Measurements from ENCODE around the gene COL24A1. TPM values are rescaled to one million over a fixed set of nuclear protein-coding genes. Genes with fewer than 3 reads are reported as not detected.

The COL24A1 gene
- total RNA-seq, 4 donors from 2014 or later = 1.2 to 4.7 (median 3.3) TPM

DNA sequence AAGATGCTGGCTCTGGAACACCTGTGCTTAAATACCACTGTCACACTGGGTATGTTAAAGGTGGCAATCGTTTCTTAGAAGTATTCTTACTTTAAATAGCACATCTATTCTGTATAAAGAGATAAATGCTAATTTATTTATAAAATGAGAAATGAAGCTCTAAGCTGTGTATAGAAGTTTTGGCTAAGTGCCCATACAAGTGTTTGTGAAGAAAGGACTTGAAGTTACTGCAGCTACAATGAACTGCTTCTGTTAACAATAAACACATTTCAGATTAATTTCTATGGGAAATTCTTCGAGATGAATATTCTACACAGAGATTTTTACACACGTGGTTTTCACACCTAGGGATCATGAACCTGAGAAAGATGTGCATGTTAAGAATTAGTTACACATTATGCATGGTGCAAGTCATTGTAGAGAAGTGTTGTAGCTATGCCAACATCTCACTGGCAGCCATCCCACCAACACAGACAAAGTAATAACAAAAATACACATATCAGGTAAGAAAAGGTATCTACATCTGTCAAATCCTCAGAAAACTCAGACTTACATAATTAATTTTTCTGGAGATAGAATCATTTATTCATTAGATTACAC is 16.2 kb downstream of the COL24A1 start:
- TF ChIP-seq, protein P1, sequence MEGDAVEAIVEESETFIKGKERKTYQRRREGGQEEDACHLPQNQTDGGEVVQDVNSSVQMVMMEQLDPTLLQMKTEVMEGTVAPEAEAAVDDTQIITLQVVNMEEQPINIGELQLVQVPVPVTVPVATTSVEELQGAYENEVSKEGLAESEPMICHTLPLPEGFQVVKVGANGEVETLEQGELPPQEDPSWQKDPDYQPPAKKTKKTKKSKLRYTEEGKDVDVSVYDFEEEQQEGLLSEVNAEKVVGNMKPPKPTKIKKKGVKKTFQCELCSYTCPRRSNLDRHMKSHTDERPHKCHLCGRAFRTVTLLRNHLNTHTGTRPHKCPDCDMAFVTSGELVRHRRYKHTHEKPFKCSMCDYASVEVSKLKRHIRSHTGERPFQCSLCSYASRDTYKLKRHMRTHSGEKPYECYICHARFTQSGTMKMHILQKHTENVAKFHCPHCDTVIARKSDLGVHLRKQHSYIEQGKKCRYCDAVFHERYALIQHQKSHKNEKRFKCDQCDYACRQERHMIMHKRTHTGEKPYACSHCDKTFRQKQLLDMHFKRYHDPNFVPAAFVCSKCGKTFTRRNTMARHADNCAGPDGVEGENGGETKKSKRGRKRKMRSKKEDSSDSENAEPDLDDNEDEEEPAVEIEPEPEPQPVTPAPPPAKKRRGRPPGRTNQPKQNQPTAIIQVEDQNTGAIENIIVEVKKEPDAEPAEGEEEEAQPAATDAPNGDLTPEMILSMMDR (IDR thresholded peaks at IDR 0.05) = no peak
- TF ChIP-seq POLR2AphosphoS5 (IDR thresholded peaks at IDR 0.05) (no peak), EP300 (IDR thresholded peaks at IDR 0.05) (no peak), POLR2A (IDR thresholded peaks at IDR 0.05) (no peak)
- peaks cover 0 to 15% (median 4%) of the 10 kb centered on the region in 3 donors for H3K4me1 ChIP-seq
- H3K27me3 ChIP-seq = no peaks in the 10 kb centered on the region
- H3K36me3 ChIP-seq = no peaks in the 10 kb centered on the region
- H3K4me3 ChIP-seq = no peak overlapping the region
- no peak for ATAC-seq
- no peaks in the 10 kb centered on the region for H3K9me3 ChIP-seq
- 26 to 31% methylated on average over 3 of the region's 3 CpGs for WGBS, 2 donors (ENCODE audit: low coverage in 1 of 2)
- no peak overlapping the region for H3K27ac ChIP-seq

DNA sequence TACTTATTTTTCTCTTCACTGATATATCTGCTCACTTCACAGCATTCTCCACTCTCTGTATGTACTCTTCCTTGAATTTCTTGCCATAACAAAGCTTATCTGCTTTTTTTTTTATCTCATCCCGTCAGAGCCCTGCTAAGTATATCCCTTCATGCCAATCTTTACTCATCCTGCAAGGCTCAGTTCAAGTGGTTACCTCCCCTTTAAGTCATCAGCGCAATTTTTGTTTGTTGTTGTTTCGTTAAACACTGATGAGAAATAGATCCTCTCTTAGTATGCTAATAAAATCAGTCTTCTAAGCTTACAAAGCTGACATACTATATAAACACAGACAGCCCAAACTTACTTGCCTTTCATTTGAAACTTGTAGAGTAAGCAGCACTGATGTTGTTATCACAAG is 17.8 kb downstream of the COL24A1 start:
- no peak overlapping the region for H3K27ac ChIP-seq
- 53 to 65% methylated on average over 2 to 3 of the region's 3 CpGs for WGBS, 2 donors (ENCODE audit: low coverage in 1 of 2)
- no peak for ATAC-seq

DNA sequence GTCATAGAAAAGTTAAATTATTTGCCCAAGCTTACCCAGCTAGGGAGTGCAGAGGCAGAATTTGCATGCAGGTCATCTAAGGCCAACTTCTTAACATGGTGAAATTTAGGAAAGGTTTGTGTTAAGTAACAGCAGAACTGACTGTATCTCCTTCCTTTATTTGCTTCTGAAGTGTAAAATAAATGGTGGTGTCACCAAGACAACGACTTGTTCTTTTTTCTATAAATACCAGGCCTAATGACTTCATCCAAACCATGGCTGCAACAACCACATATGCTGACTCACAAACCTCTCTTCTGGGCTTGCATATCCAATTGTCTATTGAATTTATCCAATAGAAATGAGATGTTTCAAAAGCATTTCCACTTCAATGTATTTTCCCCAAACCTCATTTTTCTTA is 19.1 kb downstream of the COL24A1 start:
- Histone ChIP-seq H3K4me3 (no peak overlapping the region), H3K36me3 (no peaks in the 10 kb centered on the region), H3K27ac (no peak overlapping the region), H3K4me1 (peaks cover 0 to 15% (median 4%) of the 10 kb centered on the region in 3 donors), H3K9me3 (no peaks in the 10 kb centered on the region), H3K27me3 (no peaks in the 10 kb centered on the region)
- TF ChIP-seq, protein P1 (IDR thresholded peaks at IDR 0.05) = no peak
- TF ChIP-seq EP300 (IDR thresholded peaks at IDR 0.05) (no peak), POLR2AphosphoS5 (IDR thresholded peaks at IDR 0.05) (no peak), POLR2A (IDR thresholded peaks at IDR 0.05) (no peak)
- 0 to 9% methylated on average over 1 of the region's 1 CpG for WGBS, 2 donors (ENCODE audit: low coverage in 1 of 2)
- no peak for ATAC-seq

More for the DNA sequence above, 17.8 kb downstream of the COL24A1 start:
- Histone ChIP-seq H3K4me3 (no peak overlapping the region), H3K27me3 (no peaks in the 10 kb centered on the region), H3K9me3 (no peaks in the 10 kb centered on the region), H3K36me3 (no peaks in the 10 kb centered on the region), H3K4me1 (peaks cover 0 to 15% (median 4%) of the 10 kb centered on the region in 3 donors)
- TF ChIP-seq, protein P1 (IDR thresholded peaks at IDR 0.05) = no peak
- TF ChIP-seq POLR2A (IDR thresholded peaks at IDR 0.05) (no peak), POLR2AphosphoS5 (IDR thresholded peaks at IDR 0.05) (no peak), EP300 (IDR thresholded peaks at IDR 0.05) (no peak)

DNA sequence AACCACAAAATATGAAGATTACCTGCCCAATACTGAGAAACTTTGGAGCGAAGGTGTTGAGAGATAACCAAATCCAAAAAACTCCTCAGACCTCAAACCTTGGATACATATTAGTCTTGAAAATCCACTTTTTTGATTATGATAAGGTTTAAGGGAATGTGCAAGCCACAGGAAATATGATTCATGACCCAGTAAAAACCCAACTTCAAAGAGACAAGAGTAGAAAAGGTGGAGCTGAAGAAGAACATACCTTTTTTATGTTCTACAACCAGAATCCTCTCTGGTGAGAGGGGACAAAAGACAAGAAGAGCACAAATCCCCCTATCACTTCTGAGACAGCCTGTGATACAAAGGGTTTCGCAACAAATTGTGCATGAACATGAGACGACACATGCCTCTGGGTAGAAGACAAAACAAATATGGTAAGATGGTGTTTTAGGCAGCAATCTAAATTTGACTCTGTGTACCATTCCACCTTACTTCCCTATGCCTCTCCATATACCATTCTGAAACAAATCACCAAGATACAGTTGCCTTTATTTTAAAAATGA is 37.3 kb downstream of the COL24A1 start:
- Histone ChIP-seq H3K27me3 (no peaks in the 10 kb centered on the region), H3K9me3 (no peaks in the 10 kb centered on the region), H3K36me3 (no peaks in the 10 kb centered on the region), H3K27ac (no peak overlapping the region), H3K4me1 (peaks cover 0 to 9% (median 0%) of the 10 kb centered on the region in 3 donors), H3K4me3 (no peak overlapping the region)
- no peak for TF ChIP-seq POLR2AphosphoS5 (IDR thresholded peaks at IDR 0.05)
- TF ChIP-seq, protein P1 (IDR thresholded peaks at IDR 0.05) = no peak
- no peak for ATAC-seq
- WGBS, 2 donors (ENCODE audit: low coverage in 1 of 2) = 91 to 93% methylated on average over 3 of the region's 3 CpGs

DNA sequence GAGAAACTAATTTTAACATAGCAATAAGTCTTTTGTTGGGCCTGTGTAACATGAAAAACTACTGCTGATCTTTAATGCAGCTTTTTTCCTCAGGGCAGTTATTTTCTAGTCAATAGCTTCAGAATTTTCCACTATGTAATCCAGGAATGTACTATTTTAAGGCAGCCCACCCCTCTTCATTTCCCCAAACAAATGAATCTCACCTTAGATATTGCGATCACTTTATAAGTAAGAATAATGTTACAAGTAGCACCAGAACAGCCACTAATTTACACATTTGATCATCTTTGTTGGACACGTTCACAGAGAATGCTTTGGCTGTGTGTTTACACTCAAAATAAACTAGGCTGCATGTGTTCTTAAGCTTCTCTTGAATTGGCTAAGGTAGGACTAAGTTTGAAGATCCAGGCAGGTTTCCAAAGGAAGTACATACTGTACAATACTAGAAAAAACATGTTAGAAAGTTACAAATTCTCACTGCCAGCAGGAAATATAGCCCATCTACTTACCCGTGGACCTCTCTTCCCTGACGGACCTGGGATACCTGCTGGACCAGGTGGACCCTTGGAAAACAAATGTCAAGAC is 41.7 kb downstream of the COL24A1 start:
- H3K27ac ChIP-seq = peak overlapping the region in 1 of 4 donors; percentile 41
- no peaks in the 10 kb centered on the region for H3K27me3 ChIP-seq
- H3K9me3 ChIP-seq = no peaks in the 10 kb centered on the region
- no peak for TF ChIP-seq POLR2A (IDR thresholded peaks at IDR 0.05)
- no peak for TF ChIP-seq POLR2AphosphoS5 (IDR thresholded peaks at IDR 0.05)
- no peak overlapping the region for H3K4me3 ChIP-seq
- no peak for ATAC-seq
- no peaks in the 10 kb centered on the region for H3K36me3 ChIP-seq
- peaks cover 0 to 9% (median 0%) of the 10 kb centered on the region in 3 donors for H3K4me1 ChIP-seq
- WGBS, 2 donors (ENCODE audit: low coverage in 1 of 2) = 35 to 40% methylated on average over 4 of the region's 4 CpGs
